ENCODE measurements around the gene PRM2.

The PRM2 gene

DNA sequence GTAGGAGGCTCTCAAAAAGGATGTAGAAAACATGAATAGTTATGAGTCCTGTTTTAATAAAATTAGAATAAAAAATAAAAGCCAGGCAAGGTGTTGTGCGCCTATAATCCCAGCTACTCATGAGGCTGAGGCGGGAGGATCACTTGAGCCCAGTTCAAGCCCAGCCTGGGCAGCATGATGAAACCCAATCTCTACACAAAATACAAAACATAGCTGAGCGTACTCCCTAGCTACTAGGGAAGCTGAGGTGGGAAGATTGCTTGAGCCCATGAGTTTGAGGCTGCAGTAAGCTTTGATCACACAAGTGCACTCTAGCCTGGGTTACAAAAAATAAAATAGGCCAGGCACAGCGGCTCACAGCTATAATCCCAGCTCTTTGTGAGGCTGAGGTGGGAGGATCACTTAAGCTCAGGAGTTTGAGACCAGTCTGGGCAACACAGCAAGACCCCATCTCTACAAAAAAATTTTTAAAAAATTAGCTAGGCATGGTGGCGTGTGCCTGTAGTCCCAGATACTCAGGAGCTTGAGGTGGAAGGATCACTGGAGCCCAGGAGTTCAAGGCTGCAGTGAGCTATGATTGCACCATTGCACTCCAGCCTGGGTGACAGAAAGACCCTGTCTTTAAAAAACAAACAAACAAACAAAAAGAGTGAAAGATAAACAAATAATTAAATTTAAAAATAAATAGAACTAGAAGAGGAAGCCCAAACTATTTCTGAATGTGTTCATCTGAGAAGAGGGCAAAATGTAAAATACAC lies 22.0 kb upstream of the PRM2 start:
- no peak overlapping the region for H3K4me2 ChIP-seq (ENCODE audit: low read length)
- no peak for TF ChIP-seq CTCF (IDR thresholded peaks at IDR 0.05)
- H3K4me3 ChIP-seq (ENCODE audit: low read depth, low read length) = no peak overlapping the region
- H3K27me3 ChIP-seq (ENCODE audit: control insufficient read depth, insufficient read depth, low read length) = no peaks in the 10 kb centered on the region
- H3K9ac ChIP-seq = no peak overlapping the region
- H2AFZ ChIP-seq = peak overlapping the region; percentile 85
- H3K9me3 ChIP-seq (ENCODE audit: control insufficient read depth, low read length) = no peaks in the 10 kb centered on the region
- peaks cover 18% of the 10 kb centered on the region for H3K4me1 ChIP-seq
- H3K36me3 ChIP-seq (ENCODE audit: control insufficient read depth, insufficient read depth, low read length) = no peaks in the 10 kb centered on the region
- no peak overlapping the region for H3K27ac ChIP-seq
- H3K79me2 ChIP-seq = no peaks in the 10 kb centered on the region

- Histone ChIP-seq H3K4me3 (ENCODE audit: low read depth, low read length) (no peak overlapping the region), H3K27me3 (ENCODE audit: control insufficient read depth, insufficient read depth, low read length) (no peaks in the 10 kb centered on the region), H2AFZ (peak overlapping the region; percentile 85), H3K4me1 (peaks cover 13% of the 10 kb centered on the region), H3K4me2 (ENCODE audit: low read length) (peak overlapping the region; percentile 47), H3K79me2 (no peaks in the 10 kb centered on the region), H3K9me3 (ENCODE audit: control insufficient read depth, low read length) (no peaks in the 10 kb centered on the region), H3K36me3 (ENCODE audit: control insufficient read depth, insufficient read depth, low read length) (no peaks in the 10 kb centered on the region), H3K27ac (no peak overlapping the region), H3K9ac (no peak overlapping the region)
- peak; percentile 11 for TF ChIP-seq CTCF (IDR thresholded peaks at IDR 0.05)
Observed at GRCh38 chr16:11297492-11298142, 21.3 kb upstream of the PRM2 start.

DNA sequence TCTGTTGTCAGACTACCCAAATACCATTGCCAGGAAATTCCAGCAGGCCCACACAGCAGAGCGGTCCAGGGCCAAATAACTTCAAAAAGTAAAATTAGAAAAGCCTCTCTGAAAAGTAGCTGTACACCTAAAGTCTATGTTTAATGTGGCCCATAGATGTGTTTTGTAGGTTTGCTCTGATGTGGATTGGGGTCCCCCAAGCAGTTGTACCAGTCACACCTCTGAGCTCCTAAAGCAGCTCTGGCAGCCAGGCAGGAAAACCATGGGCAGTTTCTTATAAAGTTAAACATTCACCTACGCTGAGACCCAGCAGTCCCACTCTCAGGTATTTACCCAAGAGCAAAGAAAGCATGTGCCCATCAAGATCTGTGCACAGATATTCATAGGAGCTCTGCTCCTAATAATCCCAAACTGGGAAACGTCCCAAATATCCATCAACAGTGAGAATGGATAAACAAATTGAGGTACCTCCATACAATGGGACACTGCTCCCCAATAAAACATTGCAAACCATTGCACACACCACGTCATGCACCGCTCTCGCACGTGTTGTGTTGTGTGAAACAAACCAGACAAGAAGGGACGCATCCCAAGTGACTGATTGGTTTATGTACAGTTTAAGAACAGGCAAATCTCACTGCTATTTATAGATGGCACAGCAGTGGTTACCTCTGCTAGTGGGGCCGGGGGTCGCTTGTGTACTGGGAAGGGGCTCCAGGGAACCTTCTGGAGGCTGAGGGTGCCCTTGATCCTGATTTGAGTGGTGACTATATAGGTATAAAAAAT lies 20.6 kb upstream of the PRM2 start:
- Histone ChIP-seq H3K36me3 (ENCODE audit: control insufficient read depth, insufficient read depth, low read length) (no peaks in the 10 kb centered on the region), H2AFZ (peak overlapping the region; percentile 85), H3K4me3 (ENCODE audit: low read depth, low read length) (no peak overlapping the region), H3K4me2 (ENCODE audit: low read length) (peak overlapping the region; percentile 47), H3K27ac (no peak overlapping the region), H3K4me1 (peaks cover 11% of the 10 kb centered on the region), H3K79me2 (no peaks in the 10 kb centered on the region), H3K9me3 (ENCODE audit: control insufficient read depth, low read length) (no peaks in the 10 kb centered on the region), H3K27me3 (ENCODE audit: control insufficient read depth, insufficient read depth, low read length) (no peaks in the 10 kb centered on the region), H3K9ac (no peak overlapping the region)
- no peak for TF ChIP-seq CTCF (IDR thresholded peaks at IDR 0.05)

- Histone ChIP-seq H3K27ac (no peak overlapping the region), H3K9ac (no peak overlapping the region), H3K27me3 (ENCODE audit: control insufficient read depth, insufficient read depth, low read length) (no peaks in the 10 kb centered on the region), H3K4me3 (ENCODE audit: low read depth, low read length) (no peak overlapping the region), H3K79me2 (no peaks in the 10 kb centered on the region), H3K36me3 (ENCODE audit: control insufficient read depth, insufficient read depth, low read length) (no peaks in the 10 kb centered on the region), H3K4me2 (ENCODE audit: low read length) (no peak overlapping the region), H2AFZ (no peak overlapping the region), H3K4me1 (peaks cover 11% of the 10 kb centered on the region), H3K9me3 (ENCODE audit: control insufficient read depth, low read length) (no peaks in the 10 kb centered on the region)
- no peak for TF ChIP-seq CTCF (IDR thresholded peaks at IDR 0.05)
Observed at GRCh38 chr16:11296351-11296705, 20.0 kb upstream of the PRM2 start.
